ENCODE measurements around the gene MUC5AC.

DNA sequence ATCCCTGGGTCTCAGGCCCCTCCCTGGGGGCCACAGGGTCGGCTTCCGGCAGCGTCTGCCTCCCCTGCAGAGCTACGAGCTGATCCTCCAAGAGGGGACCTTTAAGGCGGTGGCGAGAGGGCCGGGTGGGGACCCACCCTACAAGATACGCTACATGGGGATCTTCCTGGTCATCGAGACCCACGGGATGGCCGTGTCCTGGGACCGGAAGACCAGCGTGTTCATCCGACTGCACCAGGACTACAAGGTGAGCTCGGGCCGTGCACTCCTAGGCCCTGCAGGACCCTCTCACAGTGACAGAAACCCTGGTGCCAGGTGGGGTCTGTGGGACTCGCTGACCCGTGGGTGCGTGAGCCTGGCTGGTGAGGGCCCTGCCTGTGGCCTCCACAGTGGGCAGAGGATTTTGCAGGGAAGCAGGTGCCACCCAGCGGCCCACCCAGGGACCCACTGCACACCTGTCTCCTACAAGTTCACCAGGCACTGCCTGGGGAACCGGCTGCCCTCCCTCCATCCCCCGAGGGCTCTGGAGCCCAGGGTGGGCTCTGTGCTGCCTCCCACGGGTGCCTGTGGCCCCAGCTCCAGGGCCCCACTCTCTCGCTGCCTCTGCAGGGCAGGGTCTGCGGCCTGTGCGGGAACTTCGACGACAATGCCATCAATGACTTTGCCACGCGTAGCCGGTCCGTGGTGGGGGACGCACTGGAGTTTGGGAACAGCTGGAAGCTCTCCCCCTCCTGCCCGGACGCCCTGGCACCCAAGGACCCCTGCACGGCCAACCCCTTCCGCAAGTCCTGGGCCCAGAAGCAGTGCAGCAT is 78.8 kb downstream of the MUC5AC start:
- TF ChIP-seq, protein P1, sequence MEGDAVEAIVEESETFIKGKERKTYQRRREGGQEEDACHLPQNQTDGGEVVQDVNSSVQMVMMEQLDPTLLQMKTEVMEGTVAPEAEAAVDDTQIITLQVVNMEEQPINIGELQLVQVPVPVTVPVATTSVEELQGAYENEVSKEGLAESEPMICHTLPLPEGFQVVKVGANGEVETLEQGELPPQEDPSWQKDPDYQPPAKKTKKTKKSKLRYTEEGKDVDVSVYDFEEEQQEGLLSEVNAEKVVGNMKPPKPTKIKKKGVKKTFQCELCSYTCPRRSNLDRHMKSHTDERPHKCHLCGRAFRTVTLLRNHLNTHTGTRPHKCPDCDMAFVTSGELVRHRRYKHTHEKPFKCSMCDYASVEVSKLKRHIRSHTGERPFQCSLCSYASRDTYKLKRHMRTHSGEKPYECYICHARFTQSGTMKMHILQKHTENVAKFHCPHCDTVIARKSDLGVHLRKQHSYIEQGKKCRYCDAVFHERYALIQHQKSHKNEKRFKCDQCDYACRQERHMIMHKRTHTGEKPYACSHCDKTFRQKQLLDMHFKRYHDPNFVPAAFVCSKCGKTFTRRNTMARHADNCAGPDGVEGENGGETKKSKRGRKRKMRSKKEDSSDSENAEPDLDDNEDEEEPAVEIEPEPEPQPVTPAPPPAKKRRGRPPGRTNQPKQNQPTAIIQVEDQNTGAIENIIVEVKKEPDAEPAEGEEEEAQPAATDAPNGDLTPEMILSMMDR (IDR thresholded peaks at IDR 0.05) = no peak
- no peak for TF ChIP-seq ZNF263 (CRISPR knock-in tag; IDR thresholded peaks at IDR 0.05; ENCODE audit: low read depth)
- TF ChIP-seq, protein P2, sequence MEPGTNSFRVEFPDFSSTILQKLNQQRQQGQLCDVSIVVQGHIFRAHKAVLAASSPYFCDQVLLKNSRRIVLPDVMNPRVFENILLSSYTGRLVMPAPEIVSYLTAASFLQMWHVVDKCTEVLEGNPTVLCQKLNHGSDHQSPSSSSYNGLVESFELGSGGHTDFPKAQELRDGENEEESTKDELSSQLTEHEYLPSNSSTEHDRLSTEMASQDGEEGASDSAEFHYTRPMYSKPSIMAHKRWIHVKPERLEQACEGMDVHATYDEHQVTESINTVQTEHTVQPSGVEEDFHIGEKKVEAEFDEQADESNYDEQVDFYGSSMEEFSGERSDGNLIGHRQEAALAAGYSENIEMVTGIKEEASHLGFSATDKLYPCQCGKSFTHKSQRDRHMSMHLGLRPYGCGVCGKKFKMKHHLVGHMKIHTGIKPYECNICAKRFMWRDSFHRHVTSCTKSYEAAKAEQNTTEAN (CRISPR knock-in tag; IDR thresholded peaks at IDR 0.05) = no peak
- TF ChIP-seq FOXK1 (CRISPR knock-in tag; IDR thresholded peaks at IDR 0.05) = no peak
- TF ChIP-seq SMAD3 (CRISPR knock-in tag; IDR thresholded peaks at IDR 0.05; ENCODE audit: borderline replicate concordance) = no peak
